ENCODE measurements around the gene SCTR. TPM values are rescaled to one million over a fixed set of nuclear protein-coding genes. Genes with fewer than 3 reads are reported as not detected.

The SCTR gene
- total and polyA plus RNA-seq, 2 of the 13 experiments (the other 11 are each of a cell fraction or from before 2014, with no cell fraction given): not detected

DNA sequence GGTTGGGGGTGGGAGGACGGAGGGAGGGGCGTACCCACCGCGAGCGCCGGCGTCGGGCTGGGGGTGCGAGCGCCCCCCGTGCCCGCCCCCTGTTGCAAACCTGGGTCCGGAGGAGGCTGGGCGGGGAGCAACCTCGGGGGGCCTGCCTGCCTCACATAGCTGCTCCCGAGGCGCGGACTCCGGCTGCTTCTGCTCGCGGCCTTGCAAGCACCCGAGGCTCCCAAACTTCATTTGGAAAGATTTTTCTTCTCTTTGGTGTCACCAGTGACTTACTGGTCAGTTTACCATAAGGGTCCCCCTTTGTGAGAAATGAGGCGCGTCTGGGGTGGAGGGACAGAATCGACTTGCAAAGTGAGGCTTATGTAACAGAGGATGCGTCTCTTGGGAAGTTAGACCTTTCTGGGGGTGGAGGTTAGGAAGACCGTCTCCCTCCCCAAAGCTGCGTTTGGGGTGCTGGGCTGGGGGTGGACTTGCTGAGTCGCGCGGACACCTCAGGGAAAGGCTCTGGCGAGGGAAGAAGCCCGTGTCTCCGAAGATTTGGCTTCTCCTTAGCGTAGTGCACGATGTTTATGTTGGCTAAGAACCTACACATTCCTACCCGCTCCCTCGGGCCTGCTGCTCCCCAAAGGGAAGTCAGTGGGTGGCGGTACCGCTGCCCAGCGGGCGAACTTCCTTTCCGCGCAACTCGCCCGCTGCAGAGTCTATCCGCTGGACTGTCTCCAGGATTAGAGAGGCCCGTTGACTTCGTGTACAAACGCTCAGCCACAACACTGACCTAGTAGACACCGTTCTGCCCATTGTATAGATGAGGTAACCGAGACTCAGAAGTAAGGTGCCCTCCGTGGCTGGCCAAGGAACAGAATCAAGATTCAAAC lies 92.1 kb downstream of the SCTR start (continued):
- TF ChIP-seq, protein P1, sequence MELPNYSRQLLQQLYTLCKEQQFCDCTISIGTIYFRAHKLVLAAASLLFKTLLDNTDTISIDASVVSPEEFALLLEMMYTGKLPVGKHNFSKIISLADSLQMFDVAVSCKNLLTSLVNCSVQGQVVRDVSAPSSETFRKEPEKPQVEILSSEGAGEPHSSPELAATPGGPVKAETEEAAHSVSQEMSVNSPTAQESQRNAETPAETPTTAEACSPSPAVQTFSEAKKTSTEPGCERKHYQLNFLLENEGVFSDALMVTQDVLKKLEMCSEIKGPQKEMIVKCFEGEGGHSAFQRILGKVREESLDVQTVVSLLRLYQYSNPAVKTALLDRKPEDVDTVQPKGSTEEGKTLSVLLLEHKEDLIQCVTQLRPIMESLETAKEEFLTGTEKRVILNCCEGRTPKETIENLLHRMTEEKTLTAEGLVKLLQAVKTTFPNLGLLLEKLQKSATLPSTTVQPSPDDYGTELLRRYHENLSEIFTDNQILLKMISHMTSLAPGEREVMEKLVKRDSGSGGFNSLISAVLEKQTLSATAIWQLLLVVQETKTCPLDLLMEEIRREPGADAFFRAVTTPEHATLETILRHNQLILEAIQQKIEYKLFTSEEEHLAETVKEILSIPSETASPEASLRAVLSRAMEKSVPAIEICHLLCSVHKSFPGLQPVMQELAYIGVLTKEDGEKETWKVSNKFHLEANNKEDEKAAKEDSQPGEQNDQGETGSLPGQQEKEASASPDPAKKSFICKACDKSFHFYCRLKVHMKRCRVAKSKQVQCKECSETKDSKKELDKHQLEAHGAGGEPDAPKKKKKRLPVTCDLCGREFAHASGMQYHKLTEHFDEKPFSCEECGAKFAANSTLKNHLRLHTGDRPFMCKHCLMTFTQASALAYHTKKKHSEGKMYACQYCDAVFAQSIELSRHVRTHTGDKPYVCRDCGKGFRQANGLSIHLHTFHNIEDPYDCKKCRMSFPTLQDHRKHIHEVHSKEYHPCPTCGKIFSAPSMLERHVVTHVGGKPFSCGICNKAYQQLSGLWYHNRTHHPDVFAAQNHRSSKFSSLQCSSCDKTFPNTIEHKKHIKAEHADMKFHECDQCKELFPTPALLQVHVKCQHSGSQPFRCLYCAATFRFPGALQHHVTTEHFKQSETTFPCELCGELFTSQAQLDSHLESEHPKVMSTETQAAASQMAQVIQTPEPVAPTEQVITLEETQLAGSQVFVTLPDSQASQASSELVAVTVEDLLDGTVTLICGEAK (IDR thresholded peaks at IDR 0.05): no peak
- TF ChIP-seq, protein P1 (CRISPR knock-in tag; IDR thresholded peaks at IDR 0.05): no peak
- TF ChIP-seq ISX (CRISPR knock-in tag; conservative IDR thresholded peaks at IDR 0.05): no peak
- TF ChIP-seq TOPORS (CRISPR knock-in tag; IDR thresholded peaks at IDR 0.05): no peak
- no peak for TF ChIP-seq ZNF292 (CRISPR knock-in tag; IDR thresholded peaks at IDR 0.05; ENCODE audit: borderline replicate concordance, low read depth)
- no peak for TF ChIP-seq SOX13 (IDR thresholded peaks at IDR 0.05)
- no peak for TF ChIP-seq SOX13 (CRISPR knock-in tag; conservative IDR thresholded peaks at IDR 0.05 in 1 of 2, IDR thresholded peaks at IDR 0.05 in 1 of 2)
- TF ChIP-seq PHF21A (CRISPR knock-in tag; IDR thresholded peaks at IDR 0.05): no peak
- TF ChIP-seq, protein P2, sequence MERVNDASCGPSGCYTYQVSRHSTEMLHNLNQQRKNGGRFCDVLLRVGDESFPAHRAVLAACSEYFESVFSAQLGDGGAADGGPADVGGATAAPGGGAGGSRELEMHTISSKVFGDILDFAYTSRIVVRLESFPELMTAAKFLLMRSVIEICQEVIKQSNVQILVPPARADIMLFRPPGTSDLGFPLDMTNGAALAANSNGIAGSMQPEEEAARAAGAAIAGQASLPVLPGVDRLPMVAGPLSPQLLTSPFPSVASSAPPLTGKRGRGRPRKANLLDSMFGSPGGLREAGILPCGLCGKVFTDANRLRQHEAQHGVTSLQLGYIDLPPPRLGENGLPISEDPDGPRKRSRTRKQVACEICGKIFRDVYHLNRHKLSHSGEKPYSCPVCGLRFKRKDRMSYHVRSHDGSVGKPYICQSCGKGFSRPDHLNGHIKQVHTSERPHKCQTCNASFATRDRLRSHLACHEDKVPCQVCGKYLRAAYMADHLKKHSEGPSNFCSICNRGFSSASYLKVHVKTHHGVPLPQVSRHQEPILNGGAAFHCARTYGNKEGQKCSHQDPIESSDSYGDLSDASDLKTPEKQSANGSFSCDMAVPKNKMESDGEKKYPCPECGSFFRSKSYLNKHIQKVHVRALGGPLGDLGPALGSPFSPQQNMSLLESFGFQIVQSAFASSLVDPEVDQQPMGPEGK (CRISPR knock-in tag; IDR thresholded peaks at IDR 0.05): no peak; the same call in none of the 2 replicates
- TF ChIP-seq RFX5 (IDR thresholded peaks at IDR 0.05; ENCODE audit: low read depth, low read length): no peak
- no peak for TF ChIP-seq NFIC (IDR thresholded peaks at IDR 0.05; ENCODE audit: low read length)
- no peak for TF ChIP-seq RELA (CRISPR knock-in tag; IDR thresholded peaks at IDR 0.05)
- no peak for TF ChIP-seq FOXC1 (CRISPR knock-in tag; IDR thresholded peaks at IDR 0.05; ENCODE audit: borderline replicate concordance)
- TF ChIP-seq ZNF550 (CRISPR knock-in tag; IDR thresholded peaks at IDR 0.05; ENCODE audit: borderline replicate concordance): no peak
- no peak for TF ChIP-seq MIER2 (CRISPR knock-in tag; IDR thresholded peaks at IDR 0.05)
- no peak; the same call in 1 of the 2 replicates for TF ChIP-seq ZMYM4 (CRISPR knock-in tag; IDR thresholded peaks at IDR 0.05)
- no peak for TF ChIP-seq RORA (CRISPR knock-in tag; IDR thresholded peaks at IDR 0.05)
- TF ChIP-seq CENPT (CRISPR knock-in tag; IDR thresholded peaks at IDR 0.05; ENCODE audit: low read depth): no peak
- no peak for TF ChIP-seq SNAPC2 (CRISPR knock-in tag; IDR thresholded peaks at IDR 0.05)
